GM23248 (cell line): Measurements from ENCODE around the gene CACUL1.

Experiments used
- EZH2 ChIP-seq: fragments of 200-600 bp; sonication (generic); IDR thresholded peaks from 2 replicates; pipeline ENCODE4 v1.6.1; 2018; ENCODE audit warnings: antibody characterized with exemption, mild to moderate bottlenecking; ENCODE audit not compliant: insufficient read depth, poor library complexity, severe bottlenecking
- EZH2phosphoT487 ChIP-seq: fragments of 200-600 bp; sonication (generic); IDR thresholded peaks from 2 replicates; pipeline ENCODE4 v1.6.1; 2018; ENCODE audit warnings: antibody characterized with exemption, moderate library complexity, mild to moderate bottlenecking, low read depth; ENCODE audit not compliant: insufficient read depth

- TF ChIP-seq EZH2phosphoT487: no peak
- TF ChIP-seq EZH2: no peak
These were observed 16.4 kb downstream of the CACUL1 start for GRCh38 chr10:118738406-118738805.
